A549 (cell line): ENCODE measurements around the gene HSP90AA1. TPM values are rescaled to one million over a fixed set of nuclear protein-coding genes. Genes with fewer than 3 reads are reported as not detected.

Experiments used
- ATAC-seq, 2 experiments: fragments of 200-7000 bp in 1 of 2; fragments of >200 bp in 1 of 2; cut with Nextera tagmentation in 1 of 2; cut with Tn5 transposase in 1 of 2; 3 replicates each; pipeline versions ENCODE4 v1.8.0 to v1.9.1; 2018 to 2020; ENCODE audit warnings: mild to moderate bottlenecking in 1 of 2, moderate library complexity in 1 of 2
- CTCF ChIA-PET: fragments of 300-600 bp; sonication (Branson Sonifier 250); formaldehyde crosslinking; extraction: SDS; loops from one replicate; lab custom pipeline; 2021; ENCODE audit warnings: antibody characterized with exemption, inconsistent platforms; lab: Yijun Ruan, JAX
- POLR2A ChIA-PET: fragments of 350-600 bp; formaldehyde crosslinking; extraction: SDS; loops from one replicate; lab custom pipeline; 2021; ENCODE audit warnings: antibody characterized with exemption, inconsistent platforms; lab: Yijun Ruan, JAX
- DNase-seq, 2 experiments: peaks; one replicate each; pipeline versions ENCODE4 v3.0.0 to v3.0.0-alpha.2; 2011 to 2016; ENCODE audit warnings: low read depth in 1 of 2, low spot score in 1 of 2
- FAIRE-seq: peaks from 2 replicates; lab custom pipeline; 2011; peaks lifted over from hg19 to GRCh38; lab: Jason Lieb, UNC
- H3K27ac ChIP-seq, 2 experiments: fragments of >200 bp; sonication (Bioruptor Twin); formaldehyde crosslinking; 3 replicates each; pipeline ENCODE4 v1.5.1; 2016 to 2017
- H3K4me1 ChIP-seq: fragments of >200 bp; sonication (Bioruptor Twin); formaldehyde crosslinking; 3 replicates; pipeline ENCODE4 v1.6.1; 2016
- H3K4me2 ChIP-seq: fragments of >200 bp; sonication (Bioruptor Twin); formaldehyde crosslinking; 3 replicates; pipeline ENCODE4 v1.6.1; 2016
- H3K4me3 ChIP-seq: fragments of >200 bp; sonication (Bioruptor Twin); formaldehyde crosslinking; 3 replicates; pipeline ENCODE4 v1.5.1; 2016
- H3K9me3 ChIP-seq: fragments of >200 bp; sonication (Bioruptor Twin); formaldehyde crosslinking; 3 replicates; pipeline ENCODE4 v1.6.1; 2016
- ATOH8 ChIP-seq: fragments of 250-450 bp; sonication (Bioruptor Pico); IDR thresholded peaks from 2 replicates; pipeline ENCODE4 v1.5.0; 2020; ENCODE audit warnings: low read depth, mild to moderate bottlenecking, moderate library complexity
- BCL3 ChIP-seq: fragments of >200 bp; sonication (Bioruptor Twin); formaldehyde crosslinking; IDR thresholded peaks from 3 replicates; pipeline ENCODE4 v1.6.1; 2016
- CHD2 ChIP-seq: fragments of 150-350 bp; IDR thresholded peaks from 2 replicates; pipeline ENCODE4 v1.6.1; 2014; ENCODE audit warnings: low read length; ENCODE audit not compliant: partially characterized antibody
- CHD4 ChIP-seq: fragments of 200-600 bp; sonication (generic); IDR thresholded peaks from 2 replicates; pipeline ENCODE4 v1.6.1; 2016; ENCODE audit warnings: antibody characterized with exemption, mild to moderate bottlenecking, borderline replicate concordance
- EHF ChIP-seq: fragments of 250-450 bp; sonication (Bioruptor Pico); IDR thresholded peaks from 2 replicates; pipeline ENCODE4 v1.5.0; 2020; ENCODE audit warnings: mild to moderate bottlenecking
- EHMT2 ChIP-seq: fragments of 200-600 bp; sonication (generic); IDR thresholded peaks from 2 replicates; pipeline ENCODE4 v1.6.1; 2016; ENCODE audit warnings: antibody characterized with exemption, low read depth, mild to moderate bottlenecking, moderate library complexity
- EP300 ChIP-seq, 2 experiments: fragments of >200 bp; sonication (Bioruptor Twin); formaldehyde crosslinking; IDR thresholded peaks; 2 replicates in 1 of 2; 3 replicates in 1 of 2; pipeline ENCODE4 v1.6.1; 2016 to 2017
- FOXS1 ChIP-seq: fragments of 250-450 bp; sonication (Bioruptor Pico); IDR thresholded peaks from 2 replicates; pipeline ENCODE4 v1.5.0; 2020; ENCODE audit warnings: mild to moderate bottlenecking, moderate library complexity
- HDAC2 ChIP-seq: fragments of 200-600 bp; sonication (generic); IDR thresholded peaks from 2 replicates; pipeline ENCODE4 v1.6.1; 2016
- HES2 ChIP-seq: fragments of >200 bp; sonication (Bioruptor Twin); formaldehyde crosslinking; IDR thresholded peaks from 2 replicates; pipeline ENCODE4 v1.6.1; 2016
- HOXB13 ChIP-seq: fragments of 250-450 bp; sonication (Bioruptor Pico); IDR thresholded peaks from 2 replicates; pipeline ENCODE4 v1.5.0; 2020; ENCODE audit warnings: low read depth, mild to moderate bottlenecking, moderate library complexity
- HOXB5 ChIP-seq: fragments of 250-450 bp; sonication (Bioruptor Pico); IDR thresholded peaks from 2 replicates; pipeline ENCODE4 v1.5.0; 2020; ENCODE audit warnings: mild to moderate bottlenecking, moderate library complexity
- JUN ChIP-seq, 2 experiments: fragments of >200 bp; sonication (Bioruptor Twin); formaldehyde crosslinking; IDR thresholded peaks; 2 replicates in 1 of 2; 3 replicates in 1 of 2; pipeline ENCODE4 v1.6.1; 2016 to 2017
- JUNB ChIP-seq: fragments of >200 bp; sonication (Bioruptor Twin); formaldehyde crosslinking; IDR thresholded peaks from 2 replicates; pipeline ENCODE4 v1.6.1; 2016
- MAFK ChIP-seq: fragments of 450-650 bp; IDR thresholded peaks from 2 replicates; pipeline ENCODE4 v1.6.1; 2014; ENCODE audit not compliant: partially characterized antibody
- MAZ ChIP-seq: fragments of 150-350 bp; IDR thresholded peaks from 2 replicates; pipeline ENCODE4 v1.6.1; 2014; ENCODE audit warnings: antibody characterized with exemption, low read depth, low read length, borderline replicate concordance
- MYC ChIP-seq: IDR thresholded peaks from 2 replicates; pipeline ENCODE4 v1.6.1; 2012; ENCODE audit warnings: mild to moderate bottlenecking, inconsistent platforms, low read length, improper control_type of control experiment, borderline replicate concordance
- NFE2L2 ChIP-seq: fragments of 150-350 bp; conservative IDR thresholded peaks from 2 replicates; pipeline ENCODE4 v1.6.1; 2014; ENCODE audit warnings: low read length
- NPAS2 ChIP-seq: fragments of 250-450 bp; sonication (Bioruptor Pico); IDR thresholded peaks from 2 replicates; pipeline ENCODE4 v1.8.0; 2022; ENCODE audit warnings: mild to moderate bottlenecking, moderate library complexity, borderline replicate concordance
- NR3C1 ChIP-seq: fragments of >200 bp; sonication (Bioruptor Twin); formaldehyde crosslinking; IDR thresholded peaks from 3 replicates; pipeline ENCODE4 v1.6.1; 2017
- PHF8 ChIP-seq: fragments of 200-600 bp; sonication (generic); IDR thresholded peaks from 2 replicates; pipeline ENCODE4 v1.6.1; 2016; ENCODE audit warnings: low read depth, mild to moderate bottlenecking, antibody characterized with exemption, moderate library complexity, borderline replicate concordance
- POLR2A ChIP-seq: IDR thresholded peaks from 2 replicates; pipeline ENCODE4 v1.6.1; 2012; ENCODE audit warnings: mild to moderate bottlenecking, low read length
- RAD21 ChIP-seq, 2 experiments: fragments of >200 bp in 1 of 2; sonication (Bioruptor Twin) in 1 of 2; formaldehyde crosslinking in 1 of 2; IDR thresholded peaks in 1 of 2; conservative IDR thresholded peaks in 1 of 2; 2 replicates in 1 of 2; 3 replicates in 1 of 2; pipeline ENCODE4 v1.6.1; 2012 to 2018; ENCODE audit warnings: inconsistent platforms in 1 of 2
- RCOR1 ChIP-seq: fragments of 150-350 bp; IDR thresholded peaks from 2 replicates; pipeline ENCODE4 v1.6.1; 2014; ENCODE audit warnings: antibody characterized with exemption, low read length, low read depth
- REST ChIP-seq: fragments of 200-600 bp; sonication (generic); IDR thresholded peaks from 2 replicates; pipeline ENCODE4 v1.6.1; 2016; ENCODE audit warnings: antibody characterized with exemption, mild to moderate bottlenecking, moderate library complexity
- RFX5 ChIP-seq: fragments of 450-650 bp; IDR thresholded peaks from 2 replicates; pipeline ENCODE4 v1.7.1; 2014; ENCODE audit warnings: antibody characterized with exemption, mild to moderate bottlenecking, moderate library complexity
- TP53 ChIP-seq: fragments of 250-450 bp; sonication (Bioruptor Pico); IDR thresholded peaks from 2 replicates; pipeline ENCODE4 v1.5.0; 2021; ENCODE audit warnings: mild to moderate bottlenecking, moderate library complexity
- USF2 ChIP-seq: fragments of 450-650 bp; IDR thresholded peaks from 2 replicates; pipeline ENCODE4 v1.6.1; 2014; ENCODE audit warnings: antibody characterized with exemption
- ZFP36 ChIP-seq: fragments of 450-650 bp; IDR thresholded peaks from 2 replicates; pipeline ENCODE4 v1.6.1; 2014; ENCODE audit warnings: borderline replicate concordance; ENCODE audit not compliant: partially characterized antibody
- ZSCAN20 ChIP-seq: fragments of 250-450 bp; sonication (Bioruptor Pico); IDR thresholded peaks from 2 replicates; pipeline ENCODE4 v1.8.0; 2022; ENCODE audit warnings: mild to moderate bottlenecking, moderate library complexity
- WGBS: methylation state at CpG from one replicate; pipeline ENCODE4 v1.1.6; 2017; ENCODE audit errors: missing lambda C conversion rate; 5-methylcytosine and 5-hydroxymethylcytosine counted together
- polyA plus RNA-seq, 4 experiments: library from polyadenylated mRNA; depleted of rRNA in 3 of 4; stranded (reverse); fragments of >200 nt; fragmentation: RNase III in 1 of 4; extraction: RNeasy Plus Mini Kit Qiagen cat#74134 plus additional on column Dnase treatment in 1 of 4; gene quantifications; 2 replicates in 3 of 4; 3 replicates in 1 of 4; pipeline ENCODE4 v1.2.3, GENCODE V29; 2011 to 2017

Gene HSP90AA1
- polyA plus RNA-seq, 2 of the 4 experiments (the other 2 are of a cell fraction): 1,087 to 1,864 TPM

GRCh38 chr14:102121567-102121966 is 34.7 kb upstream of the HSP90AA1 start:
- Histone ChIP-seq H3K4me2 (no peak overlapping the region), H3K27ac (no peak overlapping the region), H3K9me3 (no peaks in the 10 kb centered on the region), H3K4me3 (no peak overlapping the region), H3K4me1 (peaks cover 22% of the 10 kb centered on the region)
- ATAC-seq (no peak), FAIRE-seq (no peak), DNase-seq (no peak)
- ChIA-PET POLR2A (no interaction called here), CTCF (no interaction called here)
- WGBS: 82% methylated on average over 1 of the region's 1 CpG
- TF ChIP-seq EHF: no peak
- TF ChIP-seq NPAS2: no peak
- no peak for TF ChIP-seq MYC
- no peak for TF ChIP-seq JUNB
- TF ChIP-seq POLR2A: no peak
- TF ChIP-seq JUN (IDR thresholded peaks at IDR 0.05): no peak
- no peak for TF ChIP-seq CHD4
- no peak for TF ChIP-seq NFE2L2
- TF ChIP-seq RFX5: no peak
- no peak for TF ChIP-seq PHF8
- no peak for TF ChIP-seq EHMT2
- no peak for TF ChIP-seq RCOR1

GRCh38 chr14:102120888-102121287 is 34.0 kb upstream of the HSP90AA1 start:
- no peak for FAIRE-seq
- H3K4me1 ChIP-seq: peaks cover 16% of the 10 kb centered on the region
- POLR2A ChIA-PET: no interaction called here
- ATAC-seq: no peak
- CTCF ChIA-PET: no interaction called here
- 60% methylated on average over 1 of the region's 1 CpG for WGBS
- no peaks in the 10 kb centered on the region for H3K9me3 ChIP-seq
- H3K4me2 ChIP-seq: no peak overlapping the region
- TF ChIP-seq ZSCAN20 (CRISPR knock-in tag): no peak
- no peak for TF ChIP-seq HOXB13
- no peak for TF ChIP-seq JUN (IDR thresholded peaks at IDR 0.05)
- TF ChIP-seq MYC: no peak
- no peak for TF ChIP-seq CHD2
- TF ChIP-seq HOXB5 (CRISPR knock-in tag): no peak
- no peak for TF ChIP-seq RFX5
- TF ChIP-seq MAZ: no peak
- no peak for TF ChIP-seq TP53 (CRISPR knock-in tag)
- no peak for TF ChIP-seq JUNB
- no peak for TF ChIP-seq FOXS1 (CRISPR knock-in tag)
- no peak for TF ChIP-seq NR3C1
- no peak for TF ChIP-seq HES2
- TF ChIP-seq HDAC2: no peak
- TF ChIP-seq, all 56 proteins: peak for 0
- Histone ChIP-seq H3K4me3 (no peak overlapping the region), H3K27ac (no peak overlapping the region)
- no peak for DNase-seq

- ATAC-seq (no peak; a peak in 1 of 6 replicates), DNase-seq (no peak), FAIRE-seq (no peak)
- 85% methylated on average over 3 of the region's 3 CpGs for WGBS
- Histone ChIP-seq H3K4me1 (no peaks in the 10 kb centered on the region), H3K4me3 (no peak overlapping the region), H3K9me3 (no peaks in the 10 kb centered on the region), H3K27ac (no peak overlapping the region), H3K4me2 (no peak overlapping the region)
- POLR2A ChIA-PET: no interaction called here
- CTCF ChIA-PET: interaction anchor here (0.8 to 2.1 kb wide), 4 partner anchors 9 to 196 kb away, joined by 3 to 12 read pairs (median 6); no protein-coding TSS in a partner anchor
- no peak for TF ChIP-seq JUNB
- TF ChIP-seq USF2: no peak
- TF ChIP-seq ATOH8 (CRISPR knock-in tag): no peak
- TF ChIP-seq MAFK: no peak
- TF ChIP-seq REST: no peak
- TF ChIP-seq ZFP36: no peak
- no peak for TF ChIP-seq MYC
- no peak for TF ChIP-seq NR3C1
- TF ChIP-seq BCL3: no peak
- TF ChIP-seq EP300 (IDR thresholded peaks at IDR 0.05): no peak
- TF ChIP-seq FOXS1 (CRISPR knock-in tag): no peak
- TF ChIP-seq RAD21 (conservative IDR thresholded peaks at IDR 0.05 in 1 of 2, IDR thresholded peaks at IDR 0.05 in 1 of 2): no peak
Observed at GRCh38 chr14:102117852-102118251, 31.0 kb upstream of the HSP90AA1 start.
